GM23338 (cell line): ENCODE data around the gene ZNF264. TPM values are rescaled to one million over a fixed set of nuclear protein-coding genes. Genes with fewer than 3 reads are reported as not detected.

Experiments used
- ATAC-seq: fragments of 200-7000 bp; cut with Tn5 transposase; 3 replicates; pipeline ENCODE4 v1.9.1; 2020
- DNase-seq: peaks from one replicate; pipeline ENCODE4 v3.0.0-alpha.2; 2015; ENCODE audit warnings: low spot score
- H2AFZ ChIP-seq: fragments of 200-600 bp; sonication (generic); 2 replicates; pipeline ENCODE4 v1.8.0; 2016; ENCODE audit warnings: antibody characterized with exemption, mild to moderate bottlenecking, moderate library complexity
- H3F3A ChIP-seq: fragments of 200-600 bp; sonication (generic); replicated peaks from 2 replicates; pipeline ENCODE4 v1.8.0; 2017; ENCODE audit warnings: antibody characterized with exemption, mixed run types, low read depth
- H3K27ac ChIP-seq: fragments of 200-600 bp; sonication (generic); 2 replicates; pipeline ENCODE4 v1.6.1; 2016; ENCODE audit warnings: low read depth
- H3K27me3 ChIP-seq: fragments of 200-600 bp; sonication (generic); 2 replicates; pipeline ENCODE4 v1.8.0; 2016; ENCODE audit warnings: mild to moderate bottlenecking, mixed run types, moderate library complexity; ENCODE audit not compliant: insufficient read depth
- H3K36me3 ChIP-seq: fragments of 200-600 bp; sonication (generic); 2 replicates; pipeline ENCODE4 v1.8.0; 2016; ENCODE audit warnings: mild to moderate bottlenecking; ENCODE audit not compliant: insufficient read depth
- H3K4me1 ChIP-seq: fragments of 200-600 bp; sonication (generic); 2 replicates; pipeline ENCODE4 v1.8.0; 2016; ENCODE audit warnings: mild to moderate bottlenecking, moderate library complexity; ENCODE audit not compliant: insufficient read depth
- H3K4me2 ChIP-seq: fragments of 200-600 bp; sonication (generic); 2 replicates; pipeline ENCODE4 v1.7.1; 2017; ENCODE audit warnings: mixed run types
- H3K4me3 ChIP-seq: fragments of 200-600 bp; sonication (generic); 2 replicates; pipeline ENCODE4 v1.6.1; 2016; ENCODE audit warnings: mixed run types
- H3K79me2 ChIP-seq: fragments of 200-600 bp; sonication (generic); replicated peaks from 2 replicates; pipeline ENCODE4 v1.8.0; 2017; ENCODE audit warnings: mild to moderate bottlenecking; ENCODE audit not compliant: insufficient read depth
- H3K9me2 ChIP-seq: fragments of 200-600 bp; sonication (generic); 2 replicates; pipeline ENCODE4 v1.8.0; 2017; ENCODE audit not compliant: insufficient read depth
- H4K20me1 ChIP-seq: fragments of 200-600 bp; sonication (generic); replicated peaks from 2 replicates; pipeline ENCODE4 v1.8.0; 2017; ENCODE audit warnings: mild to moderate bottlenecking; ENCODE audit not compliant: insufficient read depth
- H3K27ac Mint-ChIP-seq: 2 replicates; pipeline ENCODE4 v1.8.0; 2020; ENCODE audit warnings: inconsistent platforms, mild to moderate bottlenecking, moderate library complexity, mixed read lengths
- H3K27me3 Mint-ChIP-seq: 3 replicates; pipeline ENCODE4 v1.8.0; 2022; ENCODE audit warnings: low read depth, mild to moderate bottlenecking, moderate library complexity, mixed read lengths, inconsistent platforms; ENCODE audit not compliant: insufficient read depth, poor library complexity
- H3K36me3 Mint-ChIP-seq: 3 replicates; pipeline ENCODE4 v1.8.0; 2021; ENCODE audit warnings: low read depth, mild to moderate bottlenecking, inconsistent platforms, moderate library complexity, mixed read lengths
- H3K4me1 Mint-ChIP-seq: 3 replicates; pipeline ENCODE4 v1.8.0; 2020; ENCODE audit warnings: mild to moderate bottlenecking, inconsistent platforms, mixed read lengths
- H3K4me3 Mint-ChIP-seq: 3 replicates; pipeline ENCODE4 v1.8.0; 2021; ENCODE audit warnings: moderate library complexity, mild to moderate bottlenecking, inconsistent platforms, mixed read lengths
- H3K9me3 Mint-ChIP-seq: 3 replicates; pipeline ENCODE4 v1.8.0; 2020; ENCODE audit warnings: moderate library complexity, mild to moderate bottlenecking, inconsistent platforms, mixed read lengths
- CREB1 ChIP-seq: fragments of 250-450 bp; sonication (Bioruptor Pico); IDR thresholded peaks from 2 replicates; pipeline ENCODE4 v1.5.0; 2020; ENCODE audit warnings: low read depth, mild to moderate bottlenecking, moderate library complexity
- CTCF ChIP-seq, 2 experiments: fragments of 200-600 bp in 1 of 2; sonication (generic) in 1 of 2; conservative IDR thresholded peaks; 2 replicates each; pipeline versions ENCODE4 v1.5.1 to v1.6.1; 2016 to 2017; ENCODE audit warnings: antibody characterized with exemption in 2 of 2, low read depth in 2 of 2, mild to moderate bottlenecking in 2 of 2, moderate library complexity in 1 of 2
- ETS1 ChIP-seq: IDR thresholded peaks from 2 replicates; pipeline ENCODE4 v1.6.1; 2016; ENCODE audit warnings: antibody characterized with exemption
- EZH2phosphoT487 ChIP-seq: fragments of 200-600 bp; sonication (generic); IDR thresholded peaks from one replicate; pipeline ENCODE4 v1.8.1; 2018; ENCODE audit warnings: antibody characterized with exemption; ENCODE audit not compliant: unreplicated experiment
- JUNB ChIP-seq: IDR thresholded peaks from one replicate; pipeline ENCODE4 v1.6.1; 2016; ENCODE audit warnings: antibody characterized with exemption; ENCODE audit not compliant: unreplicated experiment
- NANOG ChIP-seq: IDR thresholded peaks from 2 replicates; pipeline ENCODE4 v1.6.1; 2016; ENCODE audit warnings: antibody characterized with exemption, borderline replicate concordance
- POLR2AphosphoS5 ChIP-seq: IDR thresholded peaks from 2 replicates; pipeline ENCODE4 v1.6.1; 2016; ENCODE audit warnings: antibody characterized with exemption, low read depth
- REST ChIP-seq: IDR thresholded peaks from one replicate; pipeline ENCODE4 v1.6.1; 2018; ENCODE audit warnings: antibody characterized with exemption; ENCODE audit not compliant: unreplicated experiment
- STAT1 ChIP-seq: IDR thresholded peaks from one replicate; pipeline ENCODE4 v1.6.1; 2016; ENCODE audit warnings: antibody characterized with exemption; ENCODE audit not compliant: unreplicated experiment
- ZNF114 ChIP-seq: fragments of 250-450 bp; sonication (Bioruptor Pico); IDR thresholded peaks from 2 replicates; pipeline ENCODE4 v1.5.0; 2020; ENCODE audit warnings: mild to moderate bottlenecking, moderate library complexity
- ZNF331 ChIP-seq: fragments of 250-450 bp; sonication (Bioruptor Pico); IDR thresholded peaks from 2 replicates; pipeline ENCODE4 v1.5.0; 2020; ENCODE audit warnings: low read depth, mild to moderate bottlenecking, moderate library complexity
- polyA plus RNA-seq: library from polyadenylated mRNA; unstranded; fragments of >200 nt; fragmentation: Nextera tagmentation; extraction: Ambion mirVana; gene quantifications from 2 replicates; pipeline ENCODE4 v1.2.1, GENCODE V29; 2016
- total RNA-seq: library from RNA; depleted of rRNA; stranded (reverse); fragments of >200 nt; shearing (Covaris generic); gene quantifications from 2 replicates; pipeline ENCODE4 v1.2.3, GENCODE V29; 2014
- TF ChIP-seq, protein P1 (sequence below): fragments of 250-450 bp; sonication (Bioruptor Pico); IDR thresholded peaks from 2 replicates; pipeline ENCODE4 v1.5.0; 2020; ENCODE audit warnings: mild to moderate bottlenecking, moderate library complexity

The ZNF264 gene
- total and polyA plus RNA-seq, 2 experiments from 2014 or later, result 4.0 to 25.9 TPM

- TF ChIP-seq REST, result no peak
- no peak for TF ChIP-seq POLR2AphosphoS5
- TF ChIP-seq JUNB, result no peak
- TF ChIP-seq NANOG, result no peak
- TF ChIP-seq ZNF114 (CRISPR knock-in tag), result no peak
- no peak for TF ChIP-seq CREB1 (CRISPR knock-in tag)
- no peak for TF ChIP-seq CTCF (conservative IDR thresholded peaks at IDR 0.05; ENCODE audit: low read depth in 2 of 2)
- TF ChIP-seq ZNF331, result no peak
- no peak for TF ChIP-seq STAT1
- no peak for TF ChIP-seq ETS1
- no peak for TF ChIP-seq EZH2phosphoT487
Measured at GRCh38 chr19:57202160-57202559, 10.9 kb downstream of the ZNF264 start (continued).

- no peak overlapping the region for H3K27ac ChIP-seq
- Mint-ChIP-seq H3K27ac (no peak overlapping the region), H3K36me3 (peaks cover 40% of the 10 kb centered on the region), H3K9me3 (no peaks in the 10 kb centered on the region), H3K4me1 (no peaks in the 10 kb centered on the region), H3K27me3 (no peaks in the 10 kb centered on the region), H3K4me3 (no peak overlapping the region)
- H3K79me2 ChIP-seq, result peaks cover 6% of the 10 kb centered on the region; the same call in 1 of the 2 replicates
- peaks cover 9% of the 10 kb centered on the region; the same call in 1 of the 2 replicates for H4K20me1 ChIP-seq
- no peak for ATAC-seq
- H3K27me3 ChIP-seq, result no peaks in the 10 kb centered on the region
- peaks cover 18% of the 10 kb centered on the region for H3K36me3 ChIP-seq
- no peak overlapping the region for H2AFZ ChIP-seq
- H3K4me1 ChIP-seq, result no peaks in the 10 kb centered on the region
- DNase-seq, result no peak
- no peak overlapping the region for H3K4me2 ChIP-seq
- no peak overlapping the region for H3K4me3 ChIP-seq
- no peaks in the 10 kb centered on the region for H3F3A ChIP-seq
- H3K9me2 ChIP-seq, result no peaks in the 10 kb centered on the region
- TF ChIP-seq ETS1 (no peak), ZNF114 (CRISPR knock-in tag) (no peak), EZH2phosphoT487 (no peak)
- TF ChIP-seq, protein P1, sequence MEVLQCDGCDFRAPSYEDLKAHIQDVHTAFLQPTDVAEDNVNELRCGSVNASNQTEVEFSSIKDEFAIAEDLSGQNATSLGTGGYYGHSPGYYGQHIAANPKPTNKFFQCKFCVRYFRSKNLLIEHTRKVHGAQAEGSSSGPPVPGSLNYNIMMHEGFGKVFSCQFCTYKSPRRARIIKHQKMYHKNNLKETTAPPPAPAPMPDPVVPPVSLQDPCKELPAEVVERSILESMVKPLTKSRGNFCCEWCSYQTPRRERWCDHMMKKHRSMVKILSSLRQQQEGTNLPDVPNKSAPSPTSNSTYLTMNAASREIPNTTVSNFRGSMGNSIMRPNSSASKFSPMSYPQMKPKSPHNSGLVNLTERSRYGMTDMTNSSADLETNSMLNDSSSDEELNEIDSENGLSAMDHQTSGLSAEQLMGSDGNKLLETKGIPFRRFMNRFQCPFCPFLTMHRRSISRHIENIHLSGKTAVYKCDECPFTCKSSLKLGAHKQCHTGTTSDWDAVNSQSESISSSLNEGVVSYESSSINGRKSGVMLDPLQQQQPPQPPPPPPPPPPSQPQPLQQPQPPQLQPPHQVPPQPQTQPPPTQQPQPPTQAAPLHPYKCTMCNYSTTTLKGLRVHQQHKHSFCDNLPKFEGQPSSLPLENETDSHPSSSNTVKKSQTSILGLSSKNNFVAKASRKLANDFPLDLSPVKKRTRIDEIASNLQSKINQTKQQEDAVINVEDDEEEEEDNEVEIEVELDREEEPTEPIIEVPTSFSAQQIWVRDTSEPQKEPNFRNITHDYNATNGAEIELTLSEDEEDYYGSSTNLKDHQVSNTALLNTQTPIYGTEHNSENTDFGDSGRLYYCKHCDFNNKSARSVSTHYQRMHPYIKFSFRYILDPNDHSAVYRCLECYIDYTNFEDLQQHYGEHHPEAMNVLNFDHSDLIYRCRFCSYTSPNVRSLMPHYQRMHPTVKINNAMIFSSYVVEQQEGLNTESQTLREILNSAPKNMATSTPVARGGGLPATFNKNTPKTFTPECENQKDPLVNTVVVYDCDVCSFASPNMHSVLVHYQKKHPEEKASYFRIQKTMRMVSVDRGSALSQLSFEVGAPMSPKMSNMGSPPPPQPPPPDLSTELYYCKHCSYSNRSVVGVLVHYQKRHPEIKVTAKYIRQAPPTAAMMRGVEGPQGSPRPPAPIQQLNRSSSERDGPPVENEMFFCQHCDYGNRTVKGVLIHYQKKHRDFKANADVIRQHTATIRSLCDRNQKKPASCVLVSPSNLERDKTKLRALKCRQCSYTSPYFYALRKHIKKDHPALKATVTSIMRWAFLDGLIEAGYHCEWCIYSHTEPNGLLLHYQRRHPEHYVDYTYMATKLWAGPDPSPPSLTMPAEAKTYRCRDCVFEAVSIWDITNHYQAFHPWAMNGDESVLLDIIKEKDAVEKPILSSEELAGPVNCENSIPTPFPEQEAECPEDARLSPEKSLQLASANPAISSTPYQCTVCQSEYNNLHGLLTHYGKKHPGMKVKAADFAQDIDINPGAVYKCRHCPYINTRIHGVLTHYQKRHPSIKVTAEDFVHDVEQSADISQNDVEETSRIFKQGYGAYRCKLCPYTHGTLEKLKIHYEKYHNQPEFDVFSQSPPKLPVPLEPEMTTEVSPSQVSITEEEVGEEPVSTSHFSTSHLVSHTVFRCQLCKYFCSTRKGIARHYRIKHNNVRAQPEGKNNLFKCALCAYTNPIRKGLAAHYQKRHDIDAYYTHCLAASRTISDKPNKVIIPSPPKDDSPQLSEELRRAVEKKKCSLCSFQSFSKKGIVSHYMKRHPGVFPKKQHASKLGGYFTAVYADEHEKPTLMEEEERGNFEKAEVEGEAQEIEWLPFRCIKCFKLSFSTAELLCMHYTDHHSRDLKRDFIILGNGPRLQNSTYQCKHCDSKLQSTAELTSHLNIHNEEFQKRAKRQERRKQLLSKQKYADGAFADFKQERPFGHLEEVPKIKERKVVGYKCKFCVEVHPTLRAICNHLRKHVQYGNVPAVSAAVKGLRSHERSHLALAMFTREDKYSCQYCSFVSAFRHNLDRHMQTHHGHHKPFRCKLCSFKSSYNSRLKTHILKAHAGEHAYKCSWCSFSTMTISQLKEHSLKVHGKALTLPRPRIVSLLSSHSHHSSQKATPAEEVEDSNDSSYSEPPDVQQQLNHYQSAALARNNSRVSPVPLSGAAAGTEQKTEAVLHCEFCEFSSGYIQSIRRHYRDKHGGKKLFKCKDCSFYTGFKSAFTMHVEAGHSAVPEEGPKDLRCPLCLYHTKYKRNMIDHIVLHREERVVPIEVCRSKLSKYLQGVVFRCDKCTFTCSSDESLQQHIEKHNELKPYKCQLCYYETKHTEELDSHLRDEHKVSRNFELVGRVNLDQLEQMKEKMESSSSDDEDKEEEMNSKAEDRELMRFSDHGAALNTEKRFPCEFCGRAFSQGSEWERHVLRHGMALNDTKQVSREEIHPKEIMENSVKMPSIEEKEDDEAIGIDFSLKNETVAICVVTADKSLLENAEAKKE (CRISPR knock-in tag), result no peak
Measured at GRCh38 chr19:57210381-57210780, 19.1 kb downstream of the ZNF264 start.
